ENCODE results near the gene KRTAP10-5.

- TF ChIP-seq, protein P1, sequence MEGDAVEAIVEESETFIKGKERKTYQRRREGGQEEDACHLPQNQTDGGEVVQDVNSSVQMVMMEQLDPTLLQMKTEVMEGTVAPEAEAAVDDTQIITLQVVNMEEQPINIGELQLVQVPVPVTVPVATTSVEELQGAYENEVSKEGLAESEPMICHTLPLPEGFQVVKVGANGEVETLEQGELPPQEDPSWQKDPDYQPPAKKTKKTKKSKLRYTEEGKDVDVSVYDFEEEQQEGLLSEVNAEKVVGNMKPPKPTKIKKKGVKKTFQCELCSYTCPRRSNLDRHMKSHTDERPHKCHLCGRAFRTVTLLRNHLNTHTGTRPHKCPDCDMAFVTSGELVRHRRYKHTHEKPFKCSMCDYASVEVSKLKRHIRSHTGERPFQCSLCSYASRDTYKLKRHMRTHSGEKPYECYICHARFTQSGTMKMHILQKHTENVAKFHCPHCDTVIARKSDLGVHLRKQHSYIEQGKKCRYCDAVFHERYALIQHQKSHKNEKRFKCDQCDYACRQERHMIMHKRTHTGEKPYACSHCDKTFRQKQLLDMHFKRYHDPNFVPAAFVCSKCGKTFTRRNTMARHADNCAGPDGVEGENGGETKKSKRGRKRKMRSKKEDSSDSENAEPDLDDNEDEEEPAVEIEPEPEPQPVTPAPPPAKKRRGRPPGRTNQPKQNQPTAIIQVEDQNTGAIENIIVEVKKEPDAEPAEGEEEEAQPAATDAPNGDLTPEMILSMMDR (IDR thresholded peaks at IDR 0.05), result no peak
- no peak for TF ChIP-seq POLR2A (IDR thresholded peaks at IDR 0.05)
Measured at GRCh38 chr21:44533891-44534627, 46.3 kb downstream of the KRTAP10-5 start.
